ENCODE data around the gene KRTAP9-6.

KRTAP9-6 gene

GRCh38 chr17:41302981-41303380, 37.8 kb downstream of the KRTAP9-6 start:
- Histone ChIP-seq H3K27me3 (replicated peaks; ENCODE audit: control insufficient read depth, insufficient read depth, low read length) (peaks cover 7% of the 10 kb centered on the region), H3K4me3 (ENCODE audit: low read length) (no peak overlapping the region), H3K4me1 (ENCODE audit: control insufficient read depth, insufficient read depth, low read length) (peaks cover 4% of the 10 kb centered on the region), H3K9me3 (ENCODE audit: control insufficient read depth, low read length) (no peaks in the 10 kb centered on the region), H3K9ac (ENCODE audit: low read length) (no peak overlapping the region), H3K36me3 (ENCODE audit: control insufficient read depth, insufficient read depth, low read length, severe bottlenecking) (no peaks in the 10 kb centered on the region)
- no peak for DNase-seq (ENCODE audit: low read depth)

- Histone ChIP-seq H3K9ac (ENCODE audit: low read length) (no peak overlapping the region), H3K4me1 (ENCODE audit: control insufficient read depth, insufficient read depth, low read length) (peaks cover 4% of the 10 kb centered on the region), H3K4me3 (ENCODE audit: low read length) (no peak overlapping the region)
Measured at GRCh38 chr17:41304091-41304490, 38.9 kb downstream of the KRTAP9-6 start.

GRCh38 chr17:41307647-41308046, 42.5 kb downstream of the KRTAP9-6 start:
- no peaks in the 10 kb centered on the region for H3K36me3 ChIP-seq (ENCODE audit: control insufficient read depth, insufficient read depth, low read length, severe bottlenecking)
- no peak overlapping the region for H3K4me3 ChIP-seq (ENCODE audit: low read length)
- peaks cover 23% of the 10 kb centered on the region for H3K27me3 ChIP-seq (replicated peaks; ENCODE audit: control insufficient read depth, insufficient read depth, low read length)
- H3K9me3 ChIP-seq (ENCODE audit: control insufficient read depth, low read length) = no peaks in the 10 kb centered on the region
- H3K9ac ChIP-seq (ENCODE audit: low read length) = no peak overlapping the region
- no peak for DNase-seq (ENCODE audit: low read depth)
- no peaks in the 10 kb centered on the region for H3K4me1 ChIP-seq (ENCODE audit: control insufficient read depth, insufficient read depth, low read length)

More at GRCh38 chr17:41304091-41304490, 38.9 kb downstream of the KRTAP9-6 start:
- DNase-seq (ENCODE audit: low read depth) = no peak
- Histone ChIP-seq H3K36me3 (ENCODE audit: control insufficient read depth, insufficient read depth, low read length, severe bottlenecking) (no peaks in the 10 kb centered on the region), H3K9me3 (ENCODE audit: control insufficient read depth, low read length) (no peaks in the 10 kb centered on the region), H3K27me3 (replicated peaks; ENCODE audit: control insufficient read depth, insufficient read depth, low read length) (peaks cover 13% of the 10 kb centered on the region)

- H3K9me3 ChIP-seq (ENCODE audit: control insufficient read depth, low read length) = no peaks in the 10 kb centered on the region
- no peak for DNase-seq (ENCODE audit: low read depth)
- no peak overlapping the region for H3K4me3 ChIP-seq (ENCODE audit: low read length)
- H3K9ac ChIP-seq (ENCODE audit: low read length) = no peak overlapping the region
- H3K4me1 ChIP-seq (ENCODE audit: control insufficient read depth, insufficient read depth, low read length) = no peaks in the 10 kb centered on the region
- peaks cover 23% of the 10 kb centered on the region for H3K27me3 ChIP-seq (replicated peaks; ENCODE audit: control insufficient read depth, insufficient read depth, low read length)
- no peaks in the 10 kb centered on the region for H3K36me3 ChIP-seq (ENCODE audit: control insufficient read depth, insufficient read depth, low read length, severe bottlenecking)
Measured at GRCh38 chr17:41308251-41308917, 43.2 kb downstream of the KRTAP9-6 start.

GRCh38 chr17:41308918-41309359, 43.8 kb downstream of the KRTAP9-6 start, which contains the start of gene KRTAP16-1:
Gene KRTAP16-1 (minus strand): TSS chr17:41309309. CDS start chr17:41309253, 56 bp downstream.
- H3K9ac ChIP-seq (ENCODE audit: low read length) = no peak within 1 kb of the TSS
- no peaks in the 10 kb centered on the region for H3K36me3 ChIP-seq (ENCODE audit: control insufficient read depth, insufficient read depth, low read length, severe bottlenecking)
- peaks cover 23% of the 10 kb centered on the region for H3K27me3 ChIP-seq (replicated peaks; ENCODE audit: control insufficient read depth, insufficient read depth, low read length)
- no peaks in the 10 kb centered on the region for H3K4me1 ChIP-seq (ENCODE audit: control insufficient read depth, insufficient read depth, low read length)
- DNase-seq (ENCODE audit: low read depth) = no peak
- no peaks in the 10 kb centered on the region for H3K9me3 ChIP-seq (ENCODE audit: control insufficient read depth, low read length)
- no peak within 1 kb of the TSS for H3K4me3 ChIP-seq (ENCODE audit: low read length)

GRCh38 chr17:41311111-41311510, 45.9 kb downstream of the KRTAP9-6 start:
- no peaks in the 10 kb centered on the region for H3K4me1 ChIP-seq (ENCODE audit: control insufficient read depth, insufficient read depth, low read length)
- no peak overlapping the region for H3K4me3 ChIP-seq (ENCODE audit: low read length)
- H3K9me3 ChIP-seq (ENCODE audit: control insufficient read depth, low read length) = no peaks in the 10 kb centered on the region
- H3K27me3 ChIP-seq (replicated peaks; ENCODE audit: control insufficient read depth, insufficient read depth, low read length) = peaks cover 32% of the 10 kb centered on the region
- no peak overlapping the region for H3K9ac ChIP-seq (ENCODE audit: low read length)
- DNase-seq (ENCODE audit: low read depth) = no peak
- H3K36me3 ChIP-seq (ENCODE audit: control insufficient read depth, insufficient read depth, low read length, severe bottlenecking) = no peaks in the 10 kb centered on the region

GRCh38 chr17:41315204-41315794, 50.1 kb downstream of the KRTAP9-6 start, which contains the start of gene KRTAP17-1:
Gene KRTAP17-1 (minus strand): TSS chr17:41315710. CDS start chr17:41315650, 60 bp downstream.
- Histone ChIP-seq H3K4me3 (ENCODE audit: low read length) (no peak within 1 kb of the TSS), H3K36me3 (ENCODE audit: control insufficient read depth, insufficient read depth, low read length, severe bottlenecking) (no peaks in the 10 kb centered on the region), H3K27me3 (replicated peaks; ENCODE audit: control insufficient read depth, insufficient read depth, low read length) (peaks cover 12% of the 10 kb centered on the region), H3K9me3 (ENCODE audit: control insufficient read depth, low read length) (peaks cover 10% of the 10 kb centered on the region), H3K4me1 (ENCODE audit: control insufficient read depth, insufficient read depth, low read length) (no peaks in the 10 kb centered on the region), H3K9ac (ENCODE audit: low read length) (no peak within 1 kb of the TSS)
- no peak for DNase-seq (ENCODE audit: low read depth)
